Calu3 (cell line): ENCODE measurements around the gene USP40. TPM values are rescaled to one million over a fixed set of nuclear protein-coding genes. Genes with fewer than 3 reads are reported as not detected.

Experiments
- BruUV-seq: library from RNA; stranded (reverse); fragments of 400-500 nt; replicated peaks from 2 replicates; lab custom pipeline; 2021; lab: Mats Ljungman, UMichigan
- CTCF ChIA-PET: fragments of 300-600 bp; sonication (Branson Sonifier 250); formaldehyde crosslinking; loops from one replicate; lab custom pipeline; 2022; ENCODE audit warnings: antibody characterized with exemption; lab: Charles Lee
- DNase-seq: peaks from one replicate; pipeline ENCODE4 v3.0.0; 2022
- H3K27ac Mint-ChIP-seq: one replicate; pipeline ENCODE4 v1.8.0; 2022; ENCODE audit warnings: mixed read lengths; ENCODE audit not compliant: unreplicated experiment
- H3K27me3 Mint-ChIP-seq: one replicate; pipeline ENCODE4 v1.8.0; 2022; ENCODE audit warnings: mixed read lengths; ENCODE audit not compliant: unreplicated experiment
- H3K36me3 Mint-ChIP-seq: one replicate; pipeline ENCODE4 v1.8.0; 2022; ENCODE audit warnings: mild to moderate bottlenecking, moderate library complexity, mixed read lengths; ENCODE audit not compliant: insufficient read depth, unreplicated experiment
- H3K4me1 Mint-ChIP-seq: one replicate; pipeline ENCODE4 v1.8.0; 2022; ENCODE audit warnings: mild to moderate bottlenecking, low read depth, mixed read lengths; ENCODE audit not compliant: unreplicated experiment
- H3K4me3 Mint-ChIP-seq: one replicate; pipeline ENCODE4 v1.8.0; 2022; ENCODE audit warnings: mild to moderate bottlenecking, low read depth, moderate library complexity, mixed read lengths; ENCODE audit not compliant: unreplicated experiment
- H3K9me3 Mint-ChIP-seq: one replicate; pipeline ENCODE4 v1.8.0; 2022; ENCODE audit warnings: low read depth, mixed read lengths; ENCODE audit not compliant: unreplicated experiment
- CTCF ChIP-seq: fragments of 200-600 bp; IDR thresholded peaks from one replicate; pipeline ENCODE4 v1.8.0; 2022; ENCODE audit warnings: antibody characterized with exemption; ENCODE audit not compliant: unreplicated experiment
- intact Hi-C: fragments of 100-400 bp; cut with micrococcal nuclease; formaldehyde crosslinking; loops from one replicate; pipeline ENCODE4 v1.10.0; 2022; ENCODE audit not compliant: unreplicated experiment
- total RNA-seq: library from RNA; stranded (reverse); gene quantifications from 2 replicates; pipeline ENCODE4 v1.2.3, GENCODE V29; 2022

USP40 gene
- total RNA-seq, 1 experiment from 2014 or later, result 44.2 TPM

GRCh38 chr2:233571001-233571400 lies 4.4 kb upstream of the USP40 start:
- no peak overlapping the region for H3K4me3 Mint-ChIP-seq
- no peak for DNase-seq
- H3K27ac Mint-ChIP-seq, result no peak overlapping the region
- TF ChIP-seq CTCF, result no peak
- CTCF ChIA-PET, result no interaction called here
- intact Hi-C loops, result no loop called here
- H3K9me3 Mint-ChIP-seq, result no peaks in the 10 kb centered on the region
- peaks cover 8% of the 10 kb centered on the region for H3K36me3 Mint-ChIP-seq
- no TSS peak for BruUV-seq
- H3K4me1 Mint-ChIP-seq, result no peaks in the 10 kb centered on the region
- no peaks in the 10 kb centered on the region for H3K27me3 Mint-ChIP-seq

GRCh38 chr2:233565685-233566140 lies 869 bp downstream of the USP40 start:
- Mint-ChIP-seq H3K27me3 (no peaks in the 10 kb centered on the region), H3K4me3 (peak overlapping the region; percentile 97), H3K9me3 (no peaks in the 10 kb centered on the region), H3K36me3 (peaks cover 14% of the 10 kb centered on the region), H3K27ac (peak overlapping the region; percentile 89), H3K4me1 (no peaks in the 10 kb centered on the region)
- no peak for TF ChIP-seq CTCF
- BruUV-seq, result no TSS peak
- CTCF ChIA-PET, result interaction anchor here (0.7 to 1.2 kb wide), 3 partner anchors 107 to 536 kb away, joined by 3 to 4 read pairs (median 3); no protein-coding TSS in a partner anchor
- DNase-seq, result no peak
- intact Hi-C loops, result loop anchor here (1.0 to 10.0 kb wide), 3 partner anchors 73 to 269 kb away; partner anchors contain the start of gene UGT1A6

- Mint-ChIP-seq H3K4me1 (no peaks in the 10 kb centered on the region), H3K4me3 (no peak overlapping the region), H3K27ac (no peak overlapping the region), H3K36me3 (peaks cover 14% of the 10 kb centered on the region), H3K27me3 (no peaks in the 10 kb centered on the region), H3K9me3 (no peaks in the 10 kb centered on the region)
- TF ChIP-seq CTCF, result no peak
- DNase-seq, result no peak
- intact Hi-C loops, result loop anchor here (10.0 kb wide), 1 partner anchor 271 kb away; no protein-coding TSS in a partner anchor
- no TSS peak for BruUV-seq
- CTCF ChIA-PET, result interaction anchor here (1.0 kb wide), 1 partner anchor 147 kb away, joined by 3 read pairs; no protein-coding TSS in a partner anchor
These were observed 2.7 kb downstream of the USP40 start for GRCh38 chr2:233563663-233564430.

GRCh38 chr2:233556881-233557736 lies 9.5 kb downstream of the USP40 start:
- CTCF ChIA-PET, result interaction anchor here (0.5 to 1.2 kb wide), 3 partner anchors 10 to 154 kb away, joined by 3 to 5 read pairs (median 5); partner anchors contain the start of gene USP40
- Mint-ChIP-seq H3K4me1 (peaks cover 24% of the 10 kb centered on the region), H3K9me3 (no peaks in the 10 kb centered on the region), H3K27me3 (no peaks in the 10 kb centered on the region), H3K36me3 (peaks cover 7% of the 10 kb centered on the region), H3K4me3 (peak overlapping the region; percentile 32), H3K27ac (peak overlapping the region; percentile 88)
- no TSS peak for BruUV-seq
- no peak for TF ChIP-seq CTCF
- DNase-seq, result peak; percentile 14
- intact Hi-C loops, result no loop called here
